ENCODE results near the gene LENG8. TPM values are rescaled to one million over a fixed set of nuclear protein-coding genes. Genes with fewer than 3 reads are reported as not detected.

LENG8 gene
- polyA plus RNA-seq, 1 experiment, result 16.1 TPM

DNA sequence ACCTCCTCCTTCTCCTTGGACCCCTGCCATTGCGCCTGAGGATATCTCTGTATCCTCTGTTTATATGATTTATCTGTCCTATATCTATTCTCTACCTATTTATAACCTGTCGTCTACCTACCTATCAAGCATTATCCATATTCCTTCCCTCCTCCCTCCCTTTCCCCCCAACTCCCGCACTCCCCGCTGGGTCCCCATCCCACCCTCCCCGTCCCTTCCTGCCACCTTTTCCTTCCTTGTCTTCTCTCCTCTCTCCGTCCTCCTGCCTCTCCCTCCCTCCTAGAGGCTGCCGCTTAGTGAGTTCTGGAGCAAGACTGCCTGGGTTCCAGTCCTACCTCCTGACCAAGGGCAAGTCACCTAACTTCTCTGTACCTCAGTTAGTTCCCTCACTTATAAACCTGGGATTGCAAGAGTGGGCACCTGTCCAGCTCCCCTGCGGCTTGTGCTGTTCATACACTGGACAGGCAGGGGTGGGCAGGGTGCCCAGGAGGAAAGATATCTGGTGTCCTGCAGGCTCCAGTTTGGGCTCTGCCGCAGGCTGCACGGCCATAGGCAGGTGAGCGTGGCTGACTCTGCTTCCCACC lies 17.7 kb upstream of the LENG8 start:
- H3K27me3 ChIP-seq (ENCODE audit: control insufficient read depth, insufficient read depth, low read length), result peaks cover 15% of the 10 kb centered on the region
- TF ChIP-seq, protein P1, sequence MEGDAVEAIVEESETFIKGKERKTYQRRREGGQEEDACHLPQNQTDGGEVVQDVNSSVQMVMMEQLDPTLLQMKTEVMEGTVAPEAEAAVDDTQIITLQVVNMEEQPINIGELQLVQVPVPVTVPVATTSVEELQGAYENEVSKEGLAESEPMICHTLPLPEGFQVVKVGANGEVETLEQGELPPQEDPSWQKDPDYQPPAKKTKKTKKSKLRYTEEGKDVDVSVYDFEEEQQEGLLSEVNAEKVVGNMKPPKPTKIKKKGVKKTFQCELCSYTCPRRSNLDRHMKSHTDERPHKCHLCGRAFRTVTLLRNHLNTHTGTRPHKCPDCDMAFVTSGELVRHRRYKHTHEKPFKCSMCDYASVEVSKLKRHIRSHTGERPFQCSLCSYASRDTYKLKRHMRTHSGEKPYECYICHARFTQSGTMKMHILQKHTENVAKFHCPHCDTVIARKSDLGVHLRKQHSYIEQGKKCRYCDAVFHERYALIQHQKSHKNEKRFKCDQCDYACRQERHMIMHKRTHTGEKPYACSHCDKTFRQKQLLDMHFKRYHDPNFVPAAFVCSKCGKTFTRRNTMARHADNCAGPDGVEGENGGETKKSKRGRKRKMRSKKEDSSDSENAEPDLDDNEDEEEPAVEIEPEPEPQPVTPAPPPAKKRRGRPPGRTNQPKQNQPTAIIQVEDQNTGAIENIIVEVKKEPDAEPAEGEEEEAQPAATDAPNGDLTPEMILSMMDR (IDR thresholded peaks at IDR 0.05; ENCODE audit: low read depth, low read length), result no peak
- no peak for DNase-seq (ENCODE audit: low read depth, low spot score)
- POLR2A ChIA-PET, result interaction anchor here (0.9 to 1.1 kb wide), 3 partner anchors 17 to 32 kb away, joined by 3 to 5 read pairs (median 4); partner anchors contain the start of genes LENG8 and LENG9
- no peak overlapping the region for H3K4me3 ChIP-seq (ENCODE audit: low read depth, low read length)
- no peaks in the 10 kb centered on the region; the same call in 1 of the 2 replicates for H3K9me3 ChIP-seq (ENCODE audit: control insufficient read depth, insufficient read depth, low read length)
- CTCF ChIA-PET, result no interaction called here
- H3K27ac ChIP-seq (ENCODE audit: low read depth, low read length), result no peak overlapping the region

DNA sequence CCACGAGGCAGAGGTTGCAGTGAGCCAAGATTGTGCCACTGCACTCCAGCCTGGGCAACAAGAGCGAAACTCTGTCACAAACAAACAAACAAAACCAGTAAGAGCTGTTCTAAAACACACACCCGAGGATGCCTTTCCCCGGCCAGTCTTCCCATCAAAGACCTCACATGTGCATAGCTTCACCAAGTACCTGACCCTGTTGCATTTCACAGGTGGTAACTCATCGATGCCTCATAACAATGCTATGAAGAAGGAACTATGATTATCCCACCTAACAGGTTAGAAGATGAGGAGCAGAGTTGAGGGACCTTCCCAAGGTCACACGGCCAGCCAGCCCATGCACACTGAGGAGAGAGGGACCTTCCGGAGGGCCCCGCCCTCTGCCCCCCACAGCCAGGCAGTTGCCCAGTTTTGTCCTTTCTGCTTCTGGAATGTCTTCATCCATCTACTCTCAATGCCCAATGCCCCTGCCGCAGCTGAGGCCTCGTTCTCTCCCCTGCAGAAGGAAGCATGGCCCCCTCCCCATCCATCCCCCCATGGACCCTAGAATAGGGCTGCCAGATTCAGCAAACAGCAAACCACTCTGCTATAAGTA lies 16.8 kb upstream of the LENG8 start:
- Histone ChIP-seq H3K9me3 (ENCODE audit: control insufficient read depth, insufficient read depth, low read length) (no peaks in the 10 kb centered on the region; the same call in 1 of the 2 replicates), H3K27ac (ENCODE audit: low read depth, low read length) (no peak overlapping the region), H3K4me3 (ENCODE audit: low read depth, low read length) (no peak overlapping the region), H3K27me3 (ENCODE audit: control insufficient read depth, insufficient read depth, low read length) (peaks cover 15% of the 10 kb centered on the region)
- TF ChIP-seq, protein P1 (IDR thresholded peaks at IDR 0.05; ENCODE audit: low read depth, low read length), result no peak
- DNase-seq (ENCODE audit: low read depth, low spot score), result no peak
- CTCF ChIA-PET, result no interaction called here
- POLR2A ChIA-PET, result no interaction called here

DNA sequence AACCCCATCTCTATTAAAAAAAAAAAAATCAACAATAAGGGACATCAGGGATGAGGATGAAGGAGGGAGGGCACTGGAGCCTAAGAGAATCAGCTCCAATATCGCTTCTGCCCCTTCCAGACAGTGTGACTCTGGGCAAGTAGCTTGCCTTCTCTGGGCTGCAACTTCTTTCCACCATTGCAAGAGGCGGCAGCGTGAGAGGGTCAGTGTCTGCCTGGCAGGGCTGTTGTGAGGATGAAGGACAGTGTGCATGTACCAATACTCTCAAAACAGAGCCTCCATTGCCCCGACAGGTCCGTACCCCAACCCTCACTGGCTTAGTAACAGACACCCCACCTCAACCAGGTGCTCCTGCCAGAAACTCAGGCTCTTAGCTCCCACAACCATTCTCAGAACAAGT lies 15.3 kb upstream of the LENG8 start:
- DNase-seq (ENCODE audit: low read depth, low spot score), result no peak
- ChIA-PET POLR2A (interaction anchor here (1.2 kb wide), 1 partner anchor 15 kb away, joined by 4 read pairs; the partner anchor contains the start of gene LENG8), CTCF (no interaction called here)
- H3K27me3 ChIP-seq (ENCODE audit: control insufficient read depth, insufficient read depth, low read length), result peaks cover 12% of the 10 kb centered on the region
- H3K27ac ChIP-seq (ENCODE audit: low read depth, low read length), result no peak overlapping the region
- TF ChIP-seq, protein P1 (IDR thresholded peaks at IDR 0.05; ENCODE audit: low read depth, low read length), result no peak
- no peak overlapping the region for H3K4me3 ChIP-seq (ENCODE audit: low read depth, low read length)
- no peaks in the 10 kb centered on the region for H3K9me3 ChIP-seq (ENCODE audit: control insufficient read depth, insufficient read depth, low read length)

DNA sequence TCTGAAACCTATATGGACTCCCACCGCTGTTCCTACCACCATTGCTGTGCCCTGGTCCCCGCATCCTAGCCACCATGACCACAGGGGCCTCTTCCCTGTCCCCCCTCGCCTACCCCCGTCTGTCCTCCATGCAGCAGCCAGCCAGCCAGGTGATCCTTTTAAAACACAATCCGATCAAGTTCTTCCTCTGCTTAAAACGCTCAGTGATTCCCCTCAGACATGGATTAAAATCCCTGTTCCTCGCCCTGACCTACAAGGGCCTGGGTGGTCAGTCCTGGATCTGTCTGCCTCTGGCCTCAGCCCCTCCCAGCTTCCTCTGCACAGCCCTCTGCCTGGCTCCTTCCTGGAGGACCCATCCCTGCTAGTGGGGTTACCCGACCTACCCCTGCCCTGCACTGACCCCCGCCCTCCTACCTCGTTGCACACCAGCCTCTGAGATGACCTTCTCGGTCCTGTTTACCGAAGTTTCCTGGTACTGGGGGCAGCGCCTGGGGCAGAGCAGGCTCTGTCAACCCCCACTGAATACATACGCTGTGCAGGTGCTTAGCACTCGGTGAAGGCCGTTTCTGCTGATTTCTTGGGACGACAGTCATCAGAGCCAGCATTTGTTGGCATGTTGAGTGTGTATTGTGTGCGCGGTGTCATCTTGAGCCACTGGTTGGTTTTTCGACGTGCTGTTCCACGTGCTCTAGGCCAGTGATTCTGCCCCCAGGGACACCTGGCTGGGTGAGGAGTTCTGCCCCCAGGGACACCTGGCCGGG lies 14.7 kb upstream of the LENG8 start:
- CTCF ChIA-PET, result no interaction called here
- Histone ChIP-seq H3K4me3 (ENCODE audit: low read depth, low read length) (no peak overlapping the region), H3K27ac (ENCODE audit: low read depth, low read length) (no peak overlapping the region), H3K27me3 (ENCODE audit: control insufficient read depth, insufficient read depth, low read length) (peaks cover 9% of the 10 kb centered on the region), H3K9me3 (ENCODE audit: control insufficient read depth, insufficient read depth, low read length) (no peaks in the 10 kb centered on the region)
- POLR2A ChIA-PET, result interaction anchor here (1.2 to 2.7 kb wide), 2 partner anchors 14 to 15 kb away, joined by 4 to 14 read pairs; partner anchors contain the start of gene LENG8
- TF ChIP-seq, protein P1 (IDR thresholded peaks at IDR 0.05; ENCODE audit: low read depth, low read length), result no peak
- DNase-seq (ENCODE audit: low read depth, low spot score), result no peak

DNA sequence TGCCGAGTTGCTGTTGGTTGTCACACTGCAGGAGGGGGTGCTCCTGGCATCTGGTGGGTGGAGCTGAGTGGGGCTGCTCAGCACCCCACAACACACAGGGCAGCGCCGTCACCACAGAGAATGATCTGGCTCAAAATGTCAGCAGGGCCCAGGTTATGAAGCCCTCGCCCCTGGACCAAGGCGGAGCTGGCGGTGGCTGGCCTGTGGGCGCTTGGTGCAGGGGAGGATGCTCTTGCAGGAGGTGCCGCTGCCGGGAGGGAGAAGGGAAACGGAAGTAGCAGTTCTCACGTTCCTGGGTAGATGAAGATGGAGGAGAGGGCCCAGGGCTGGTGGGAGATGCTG lies 14.2 kb upstream of the LENG8 start:
- ChIA-PET CTCF (no interaction called here), POLR2A (interaction anchor here (2.7 kb wide), 1 partner anchor 14 kb away, joined by 14 read pairs; the partner anchor contains the start of gene LENG8)
- Histone ChIP-seq H3K4me3 (ENCODE audit: low read depth, low read length) (no peak overlapping the region), H3K27me3 (ENCODE audit: control insufficient read depth, insufficient read depth, low read length) (peaks cover 4% of the 10 kb centered on the region), H3K9me3 (ENCODE audit: control insufficient read depth, insufficient read depth, low read length) (no peaks in the 10 kb centered on the region), H3K27ac (ENCODE audit: low read depth, low read length) (no peak overlapping the region)
- no peak for DNase-seq (ENCODE audit: low read depth, low spot score)
- TF ChIP-seq, protein P1 (IDR thresholded peaks at IDR 0.05; ENCODE audit: low read depth, low read length), result no peak
